PFSK-1 (cell line): Measurements from ENCODE around the gene KLF7.

Experiments
- FOXP2 ChIP-seq: optimal IDR thresholded peaks from 2 replicates; pipeline ENCODE3; 2011; ENCODE audit warnings: borderline replicate concordance, control low read depth, inconsistent platforms; ENCODE audit not compliant: insufficient read depth; ENCODE audit errors: extremely low read length, extremely low read depth
- POLR2AphosphoS5 ChIP-seq: IDR thresholded peaks from 2 replicates; pipeline ENCODE4 v1.6.1; 2012; ENCODE audit warnings: low read depth, mild to moderate bottlenecking, control low read depth, low read length, moderate library complexity
- SIN3A ChIP-seq: IDR thresholded peaks from 2 replicates; pipeline ENCODE4 v1.6.1; 2012; ENCODE audit warnings: mild to moderate bottlenecking, low read length, moderate library complexity, borderline replicate concordance; ENCODE audit not compliant: insufficient read depth
- TAF1 ChIP-seq: IDR thresholded peaks from 2 replicates; pipeline ENCODE4 v1.6.1; 2012; ENCODE audit warnings: low read length, control low read depth, borderline replicate concordance; ENCODE audit not compliant: insufficient read depth
- TF ChIP-seq, protein P1 (sequence below), 2 experiments: IDR thresholded peaks; 2 replicates each; pipeline versions ENCODE4 v1.6.1 to v1.8.0; 2011 to 2012; ENCODE audit warnings: low read depth in 2 of 2, low read length in 2 of 2, control low read depth in 1 of 2, inconsistent platforms in 1 of 2, mild to moderate bottlenecking in 1 of 2, moderate library complexity in 1 of 2; ENCODE audit not compliant: insufficient read depth in 1 of 2

KLF7 gene

DNA sequence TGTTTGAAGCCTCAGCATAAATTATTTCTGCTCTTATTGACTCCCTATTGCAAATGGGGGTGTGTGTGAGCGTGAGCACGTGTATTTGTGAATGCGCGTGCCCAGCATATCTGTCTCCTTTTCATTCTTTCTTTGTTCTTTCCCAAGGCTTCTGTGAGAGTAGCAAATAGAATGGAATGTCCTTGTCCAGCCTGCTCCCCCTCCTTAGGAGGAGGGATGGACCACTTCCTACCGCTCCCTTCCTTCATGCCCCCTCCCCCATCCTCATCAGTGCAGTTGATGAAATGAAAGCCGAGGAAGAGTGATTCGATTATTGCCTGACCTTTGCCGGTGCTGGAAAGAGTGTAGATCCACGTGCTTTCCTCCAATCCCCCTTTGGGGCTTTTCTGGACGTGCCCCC lies 124.5 kb downstream of the KLF7 start:
- TF ChIP-seq POLR2AphosphoS5 (no peak), TAF1 (no peak), FOXP2 (no peak), SIN3A (no peak)
- TF ChIP-seq, protein P1, sequence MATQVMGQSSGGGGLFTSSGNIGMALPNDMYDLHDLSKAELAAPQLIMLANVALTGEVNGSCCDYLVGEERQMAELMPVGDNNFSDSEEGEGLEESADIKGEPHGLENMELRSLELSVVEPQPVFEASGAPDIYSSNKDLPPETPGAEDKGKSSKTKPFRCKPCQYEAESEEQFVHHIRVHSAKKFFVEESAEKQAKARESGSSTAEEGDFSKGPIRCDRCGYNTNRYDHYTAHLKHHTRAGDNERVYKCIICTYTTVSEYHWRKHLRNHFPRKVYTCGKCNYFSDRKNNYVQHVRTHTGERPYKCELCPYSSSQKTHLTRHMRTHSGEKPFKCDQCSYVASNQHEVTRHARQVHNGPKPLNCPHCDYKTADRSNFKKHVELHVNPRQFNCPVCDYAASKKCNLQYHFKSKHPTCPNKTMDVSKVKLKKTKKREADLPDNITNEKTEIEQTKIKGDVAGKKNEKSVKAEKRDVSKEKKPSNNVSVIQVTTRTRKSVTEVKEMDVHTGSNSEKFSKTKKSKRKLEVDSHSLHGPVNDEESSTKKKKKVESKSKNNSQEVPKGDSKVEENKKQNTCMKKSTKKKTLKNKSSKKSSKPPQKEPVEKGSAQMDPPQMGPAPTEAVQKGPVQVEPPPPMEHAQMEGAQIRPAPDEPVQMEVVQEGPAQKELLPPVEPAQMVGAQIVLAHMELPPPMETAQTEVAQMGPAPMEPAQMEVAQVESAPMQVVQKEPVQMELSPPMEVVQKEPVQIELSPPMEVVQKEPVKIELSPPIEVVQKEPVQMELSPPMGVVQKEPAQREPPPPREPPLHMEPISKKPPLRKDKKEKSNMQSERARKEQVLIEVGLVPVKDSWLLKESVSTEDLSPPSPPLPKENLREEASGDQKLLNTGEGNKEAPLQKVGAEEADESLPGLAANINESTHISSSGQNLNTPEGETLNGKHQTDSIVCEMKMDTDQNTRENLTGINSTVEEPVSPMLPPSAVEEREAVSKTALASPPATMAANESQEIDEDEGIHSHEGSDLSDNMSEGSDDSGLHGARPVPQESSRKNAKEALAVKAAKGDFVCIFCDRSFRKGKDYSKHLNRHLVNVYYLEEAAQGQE (IDR thresholded peaks at IDR 0.05; ENCODE audit: insufficient read depth in 1 of 2, low read depth in 2 of 2, low read length in 2 of 2) = no peak

DNA sequence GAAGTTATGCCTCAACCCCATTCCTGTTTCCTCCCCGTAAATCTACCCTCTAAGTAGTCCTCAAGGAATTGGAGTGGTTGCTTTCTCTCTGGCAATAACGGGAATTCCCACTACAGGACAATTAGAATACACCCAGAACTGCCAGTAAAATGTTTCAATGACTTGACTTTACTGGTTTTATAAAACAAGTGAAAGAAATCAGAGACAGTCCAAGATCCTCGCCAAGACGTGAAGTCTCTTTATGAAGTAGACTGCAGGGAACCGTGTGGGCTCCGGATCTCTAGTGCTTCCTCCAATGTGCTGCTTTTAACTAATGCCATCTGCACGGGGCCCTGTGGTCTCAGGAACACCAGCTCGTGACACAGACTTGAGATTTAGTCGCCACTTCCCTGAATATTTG lies 125.1 kb downstream of the KLF7 start:
- TF ChIP-seq FOXP2 (no peak), TAF1 (no peak), POLR2AphosphoS5 (no peak), SIN3A (no peak)
- TF ChIP-seq, protein P1 (IDR thresholded peaks at IDR 0.05; ENCODE audit: insufficient read depth in 1 of 2, low read depth in 2 of 2, low read length in 2 of 2) = no peak

DNA sequence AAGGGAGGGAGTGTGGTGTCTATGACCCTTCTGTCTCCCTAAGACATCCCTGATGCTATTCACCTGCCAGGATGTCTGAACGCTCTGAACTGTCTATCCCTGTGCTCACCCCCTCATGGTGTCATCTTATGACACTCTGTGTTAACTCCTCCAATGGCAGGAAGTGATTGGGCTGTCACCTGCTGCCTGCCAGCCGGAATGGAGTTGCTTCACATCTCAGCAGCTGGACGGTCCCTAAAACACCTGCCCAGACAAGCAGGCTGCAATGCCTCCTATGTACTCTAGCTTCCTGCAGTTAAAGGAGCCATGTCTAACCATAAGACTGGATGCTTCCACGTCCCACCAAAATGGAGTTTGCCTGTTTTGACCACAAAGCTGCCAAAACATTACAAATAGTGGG lies 126.5 kb downstream of the KLF7 start:
- no peak for TF ChIP-seq SIN3A
- TF ChIP-seq TAF1 = no peak
- TF ChIP-seq FOXP2 = no peak
- TF ChIP-seq, protein P1 (IDR thresholded peaks at IDR 0.05; ENCODE audit: insufficient read depth in 1 of 2, low read depth in 2 of 2, low read length in 2 of 2) = no peak
- TF ChIP-seq POLR2AphosphoS5 = no peak

DNA sequence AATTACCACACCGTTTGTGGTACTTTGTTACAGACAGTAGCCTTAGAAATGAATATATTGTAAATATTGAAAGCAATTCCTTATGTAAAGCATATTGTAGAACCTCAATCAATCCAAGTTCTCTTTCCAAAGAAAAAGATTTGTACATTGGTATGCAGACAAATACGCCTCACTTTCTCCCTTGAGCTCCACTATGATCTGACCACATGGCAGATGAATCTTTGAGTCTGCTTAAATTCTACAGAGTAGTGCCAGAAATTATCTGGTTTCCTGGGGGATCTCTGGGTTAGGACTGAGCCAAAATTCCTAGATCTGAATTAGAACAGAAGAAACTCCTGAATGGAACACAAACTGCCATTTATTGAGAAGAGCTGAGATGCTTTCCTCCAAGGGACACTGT lies 127.4 kb downstream of the KLF7 start:
- TF ChIP-seq SIN3A = no peak
- TF ChIP-seq, protein P1 (IDR thresholded peaks at IDR 0.05; ENCODE audit: insufficient read depth in 1 of 2, low read depth in 2 of 2, low read length in 2 of 2) = no peak
- no peak for TF ChIP-seq TAF1
- no peak for TF ChIP-seq FOXP2
- no peak for TF ChIP-seq POLR2AphosphoS5

DNA sequence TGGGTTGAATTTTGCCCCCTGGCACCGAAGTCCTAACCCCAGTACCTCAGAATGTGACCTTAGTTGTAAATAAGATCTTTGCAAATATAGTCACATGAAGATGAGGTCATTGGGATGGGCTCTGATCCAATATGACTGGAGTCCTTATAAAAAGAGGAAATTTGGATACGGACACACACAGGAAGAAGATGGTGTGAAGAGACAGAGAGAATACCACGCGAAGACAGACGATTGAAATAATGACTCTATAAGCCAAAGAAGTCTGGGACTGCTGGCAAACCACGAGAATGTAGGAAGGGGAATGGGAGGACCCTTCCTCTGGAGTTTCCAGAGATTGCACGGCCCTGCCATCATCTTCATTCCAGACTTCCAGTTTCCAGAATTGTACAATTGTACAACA lies 127.9 kb downstream of the KLF7 start:
- TF ChIP-seq, protein P1 (IDR thresholded peaks at IDR 0.05; ENCODE audit: insufficient read depth in 1 of 2, low read depth in 2 of 2, low read length in 2 of 2) = no peak
- TF ChIP-seq FOXP2 = no peak
- no peak for TF ChIP-seq POLR2AphosphoS5
- TF ChIP-seq TAF1 = no peak
- TF ChIP-seq SIN3A = no peak
